ENCODE measurements around the gene ODC1.

DNA sequence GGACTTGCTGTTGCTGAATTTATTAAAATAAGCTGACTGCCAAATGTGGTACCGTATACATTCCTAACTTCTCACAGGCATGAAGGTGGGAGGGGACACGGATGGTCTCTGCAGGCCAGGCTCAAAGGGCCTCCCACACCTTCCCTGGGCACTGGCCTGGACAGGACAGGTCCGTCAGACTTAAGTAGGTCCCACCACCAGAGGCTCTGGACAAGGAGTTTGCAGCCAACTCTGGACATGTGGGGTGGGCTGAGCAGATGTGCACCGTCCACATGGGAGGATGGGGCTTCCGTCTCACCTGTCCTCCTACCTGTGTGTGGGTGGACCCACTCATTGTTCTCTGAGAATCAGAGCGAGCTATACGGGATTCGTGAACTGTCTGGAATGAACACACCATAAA lies 8.2 kb downstream of the ODC1 start:
- no peak for TF ChIP-seq POLR2A (IDR thresholded peaks at IDR 0.05; ENCODE audit: low read depth, low read length)
- TF ChIP-seq, protein P1, sequence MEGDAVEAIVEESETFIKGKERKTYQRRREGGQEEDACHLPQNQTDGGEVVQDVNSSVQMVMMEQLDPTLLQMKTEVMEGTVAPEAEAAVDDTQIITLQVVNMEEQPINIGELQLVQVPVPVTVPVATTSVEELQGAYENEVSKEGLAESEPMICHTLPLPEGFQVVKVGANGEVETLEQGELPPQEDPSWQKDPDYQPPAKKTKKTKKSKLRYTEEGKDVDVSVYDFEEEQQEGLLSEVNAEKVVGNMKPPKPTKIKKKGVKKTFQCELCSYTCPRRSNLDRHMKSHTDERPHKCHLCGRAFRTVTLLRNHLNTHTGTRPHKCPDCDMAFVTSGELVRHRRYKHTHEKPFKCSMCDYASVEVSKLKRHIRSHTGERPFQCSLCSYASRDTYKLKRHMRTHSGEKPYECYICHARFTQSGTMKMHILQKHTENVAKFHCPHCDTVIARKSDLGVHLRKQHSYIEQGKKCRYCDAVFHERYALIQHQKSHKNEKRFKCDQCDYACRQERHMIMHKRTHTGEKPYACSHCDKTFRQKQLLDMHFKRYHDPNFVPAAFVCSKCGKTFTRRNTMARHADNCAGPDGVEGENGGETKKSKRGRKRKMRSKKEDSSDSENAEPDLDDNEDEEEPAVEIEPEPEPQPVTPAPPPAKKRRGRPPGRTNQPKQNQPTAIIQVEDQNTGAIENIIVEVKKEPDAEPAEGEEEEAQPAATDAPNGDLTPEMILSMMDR (conservative IDR thresholded peaks at IDR 0.05; ENCODE audit: low read depth, low read length) = no peak
- TF ChIP-seq, protein P2, sequence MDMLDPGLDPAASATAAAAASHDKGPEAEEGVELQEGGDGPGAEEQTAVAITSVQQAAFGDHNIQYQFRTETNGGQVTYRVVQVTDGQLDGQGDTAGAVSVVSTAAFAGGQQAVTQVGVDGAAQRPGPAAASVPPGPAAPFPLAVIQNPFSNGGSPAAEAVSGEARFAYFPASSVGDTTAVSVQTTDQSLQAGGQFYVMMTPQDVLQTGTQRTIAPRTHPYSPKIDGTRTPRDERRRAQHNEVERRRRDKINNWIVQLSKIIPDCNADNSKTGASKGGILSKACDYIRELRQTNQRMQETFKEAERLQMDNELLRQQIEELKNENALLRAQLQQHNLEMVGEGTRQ (IDR thresholded peaks at IDR 0.05; ENCODE audit: low read depth, low read length) = no peak
- no peak for TF ChIP-seq CHD1 (IDR thresholded peaks at IDR 0.05; ENCODE audit: low read depth, low read length)
- no peak for TF ChIP-seq FOS (IDR thresholded peaks at IDR 0.05; ENCODE audit: low read depth, low read length)
- no peak for TF ChIP-seq NFE2L2 (IDR thresholded peaks at IDR 0.05; ENCODE audit: low read depth, low read length)
- no peak for TF ChIP-seq SMC3 (IDR thresholded peaks at IDR 0.05; ENCODE audit: low read depth, low read length)
- no peak for TF ChIP-seq RAD21 (IDR thresholded peaks at IDR 0.05; ENCODE audit: low read length)
- no peak for TF ChIP-seq MXI1 (IDR thresholded peaks at IDR 0.05; ENCODE audit: borderline replicate concordance, low read depth, low read length)
- no peak for TF ChIP-seq RCOR1 (IDR thresholded peaks at IDR 0.05; ENCODE audit: insufficient replicate concordance, low read length)

All from IMR-90 (cell line).